Astrocyte (in vitro differentiated cells and primary cell): ENCODE data around the gene FBXO31.

Source experiments
- EZH2 ChIP-seq: IDR thresholded peaks from 2 replicates; pipeline ENCODE4 v1.6.1; 2012; ENCODE audit warnings: mild to moderate bottlenecking, low read length, inconsistent platforms; ENCODE audit not compliant: insufficient read depth
- TF ChIP-seq, protein P1 (sequence below): IDR thresholded peaks from 2 replicates; pipeline ENCODE4 v1.5.1; 2011; ENCODE audit warnings: low read depth, mild to moderate bottlenecking, inconsistent platforms, low read length, moderate library complexity; ENCODE audit not compliant: insufficient read depth

DNA sequence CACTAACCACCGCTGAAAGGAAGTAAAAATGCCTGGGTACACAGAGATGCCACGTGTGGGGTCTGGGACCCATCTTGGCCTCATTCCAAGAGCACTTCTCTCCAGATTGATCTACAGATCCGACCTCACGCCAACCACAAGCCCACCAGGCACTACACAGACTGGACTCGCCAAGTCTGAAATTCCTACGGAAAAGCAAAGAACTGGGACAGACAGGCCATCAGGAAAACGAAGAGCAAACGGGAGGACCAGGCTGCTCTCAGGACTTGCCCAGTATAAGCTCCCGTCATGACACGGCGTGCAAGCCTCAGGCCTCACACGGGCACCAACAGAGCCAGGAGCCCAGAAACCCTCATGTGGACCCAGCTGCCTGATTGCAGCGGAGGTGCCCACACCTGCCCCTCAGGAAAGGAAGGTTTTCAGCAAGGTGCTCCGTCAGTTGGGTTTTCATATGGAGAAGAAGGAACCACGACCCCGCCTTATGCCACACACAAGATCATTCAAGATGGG lies 46.3 kb downstream of the FBXO31 start:
- TF ChIP-seq, protein P1, sequence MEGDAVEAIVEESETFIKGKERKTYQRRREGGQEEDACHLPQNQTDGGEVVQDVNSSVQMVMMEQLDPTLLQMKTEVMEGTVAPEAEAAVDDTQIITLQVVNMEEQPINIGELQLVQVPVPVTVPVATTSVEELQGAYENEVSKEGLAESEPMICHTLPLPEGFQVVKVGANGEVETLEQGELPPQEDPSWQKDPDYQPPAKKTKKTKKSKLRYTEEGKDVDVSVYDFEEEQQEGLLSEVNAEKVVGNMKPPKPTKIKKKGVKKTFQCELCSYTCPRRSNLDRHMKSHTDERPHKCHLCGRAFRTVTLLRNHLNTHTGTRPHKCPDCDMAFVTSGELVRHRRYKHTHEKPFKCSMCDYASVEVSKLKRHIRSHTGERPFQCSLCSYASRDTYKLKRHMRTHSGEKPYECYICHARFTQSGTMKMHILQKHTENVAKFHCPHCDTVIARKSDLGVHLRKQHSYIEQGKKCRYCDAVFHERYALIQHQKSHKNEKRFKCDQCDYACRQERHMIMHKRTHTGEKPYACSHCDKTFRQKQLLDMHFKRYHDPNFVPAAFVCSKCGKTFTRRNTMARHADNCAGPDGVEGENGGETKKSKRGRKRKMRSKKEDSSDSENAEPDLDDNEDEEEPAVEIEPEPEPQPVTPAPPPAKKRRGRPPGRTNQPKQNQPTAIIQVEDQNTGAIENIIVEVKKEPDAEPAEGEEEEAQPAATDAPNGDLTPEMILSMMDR, result no peak
- no peak for TF ChIP-seq EZH2
